GM23338 (cell line): ENCODE results near the gene VOPP1.

Source experiments
- CTCF ChIP-seq, 2 experiments: fragments of 200-600 bp in 1 of 2; sonication (generic) in 1 of 2; conservative IDR thresholded peaks; 2 replicates each; pipeline versions ENCODE4 v1.5.1 to v1.6.1; 2016 to 2017; ENCODE audit warnings: antibody characterized with exemption in 2 of 2, low read depth in 2 of 2, mild to moderate bottlenecking in 2 of 2, moderate library complexity in 1 of 2
- EZH2 ChIP-seq: fragments of 200-600 bp; sonication (generic); IDR thresholded peaks from one replicate; pipeline ENCODE4 v1.8.0; 2017; ENCODE audit warnings: antibody characterized with exemption, mild to moderate bottlenecking, low read depth; ENCODE audit not compliant: unreplicated experiment
- EZH2phosphoT487 ChIP-seq: fragments of 200-600 bp; sonication (generic); IDR thresholded peaks from one replicate; pipeline ENCODE4 v1.8.1; 2018; ENCODE audit warnings: antibody characterized with exemption; ENCODE audit not compliant: unreplicated experiment
- POLR2AphosphoS5 ChIP-seq: IDR thresholded peaks from 2 replicates; pipeline ENCODE4 v1.6.1; 2016; ENCODE audit warnings: antibody characterized with exemption, low read depth
- REST ChIP-seq: IDR thresholded peaks from one replicate; pipeline ENCODE4 v1.6.1; 2018; ENCODE audit warnings: antibody characterized with exemption; ENCODE audit not compliant: unreplicated experiment
- ZNF331 ChIP-seq: fragments of 250-450 bp; sonication (Bioruptor Pico); IDR thresholded peaks from 2 replicates; pipeline ENCODE4 v1.5.0; 2020; ENCODE audit warnings: low read depth, mild to moderate bottlenecking, moderate library complexity
- ZNF462 ChIP-seq: fragments of 250-450 bp; sonication (Bioruptor Pico); IDR thresholded peaks from 2 replicates; pipeline ENCODE4 v1.5.0; 2020; ENCODE audit warnings: mild to moderate bottlenecking, moderate library complexity

- no peak for TF ChIP-seq CTCF (conservative IDR thresholded peaks at IDR 0.05; ENCODE audit: low read depth in 2 of 2)
- TF ChIP-seq EZH2: no peak
- TF ChIP-seq POLR2AphosphoS5: no peak
- no peak for TF ChIP-seq EZH2phosphoT487
- TF ChIP-seq ZNF462 (CRISPR knock-in tag): no peak
- TF ChIP-seq ZNF331: no peak
- TF ChIP-seq REST: no peak
These were observed 82.8 kb downstream of the VOPP1 start for GRCh38 chr7:55489552-55489951.
